Right lobe of liver (tissue), 6 donors: ENCODE data around the gene PDLIM3. TPM values are rescaled to one million over a fixed set of nuclear protein-coding genes. Genes with fewer than 3 reads are reported as not detected.

Experiments used
- ATAC-seq, 4 donors: fragments of 200-7000 bp; cut with Tn5 transposase; one replicate each; pipeline ENCODE4 v1.9.1; 2020; ENCODE audit warnings: mild to moderate bottlenecking in 4 of 4, moderate library complexity in 4 of 4
- DNase-seq, 3 donors: peaks; one replicate each; pipeline ENCODE4 v3.0.0-alpha.2; 2020
- H3K27ac ChIP-seq, 3 donors: fragments of 200-600 bp; one replicate each; pipeline ENCODE4 v1.8.0; 2022
- H3K27me3 ChIP-seq, 2 donors: fragments of 200-600 bp; one replicate each; pipeline ENCODE4 v1.8.0; 2022
- H3K36me3 ChIP-seq, 4 donors: fragments of 200-600 bp; sonication (generic) in 1 of 4; one replicate each; pipeline versions ENCODE4 v1.5.1 to v1.8.0; 2017 to 2022; ENCODE audit warnings: control low read depth in 1 of 4
- H3K4me1 ChIP-seq, 4 donors: fragments of 200-600 bp; sonication (generic) in 1 of 4; one replicate each; pipeline versions ENCODE4 v1.5.1 to v1.8.0; 2017 to 2022; ENCODE audit warnings: control low read depth in 1 of 4
- H3K4me3 ChIP-seq, 3 donors: fragments of 200-600 bp; one replicate each; pipeline ENCODE4 v1.8.0; 2022
- H3K9me3 ChIP-seq, 4 donors: fragments of 200-600 bp; sonication (generic) in 1 of 4; one replicate each; pipeline versions ENCODE4 v1.5.1 to v1.8.0; 2017 to 2022; ENCODE audit warnings: control low read depth in 1 of 4
- POLR2A ChIP-seq: fragments of 450-650 bp; IDR thresholded peaks from one replicate; pipeline ENCODE4 v1.6.1; 2017; ENCODE audit warnings: antibody characterized with exemption, mild to moderate bottlenecking
- WGBS: methylation state at CpG from one replicate; pipeline ENCODE4 v1.1.6; 2018; ENCODE audit warnings: low coverage, low lambda C conversion rate; ENCODE audit not compliant: insufficient coverage; ENCODE audit errors: missing lambda C conversion rate; 5-methylcytosine and 5-hydroxymethylcytosine counted together
- intact Hi-C, 2 donors: fragments of 100-400 bp; cut with DNase I; formaldehyde crosslinking; loops; one replicate each; pipeline versions ENCODE4 v1.11.2 to v1.14.1; 2022
- total RNA-seq, 6 experiments: library from RNA; depleted of rRNA in 2 of 6; stranded (reverse); fragments of >200 nt in 2 of 6; fragmentation: NEBNext Ultra II Directional in 3 of 6; extraction: Animal tissue kit (Norgen Biotek cat#: 25700) in 3 of 6; gene quantifications; one replicate each; pipeline versions ENCODE4 v1.1.0 to v1.2.4, GENCODE V29; 2016 to 2023
- TF ChIP-seq, protein P1 (sequence below), 4 donors: fragments of 200-600 bp in 3 of 4; fragments of 450-650 bp in 1 of 4; IDR thresholded peaks; one replicate each; pipeline versions ENCODE4 v1.5.1 to v1.8.0; 2016 to 2022; ENCODE audit warnings: antibody characterized with exemption in 4 of 4, mild to moderate bottlenecking in 2 of 4
- donor health status: DM: no; HTN: yes; CAD: no.
- donor health status: DM: no; HTN: no; CAD: no.
- donor health status: DM: no; HTN: no; CAD: no.
- donor health status: DM: no; HTN: yes; CAD: no.
- donor health status: DM: no; HTN: yes; CAD: no.

Gene PDLIM3
- total RNA-seq, 6 experiments from 2014 or later = 1.8 to 23.7 (median 6.1) TPM

- no peak overlapping the region for H3K4me3 ChIP-seq
- H3K4me1 ChIP-seq = no peaks in the 10 kb centered on the region
- DNase-seq (no peak), ATAC-seq (no peak)
- no peaks in the 10 kb centered on the region for H3K36me3 ChIP-seq
- H3K27me3 ChIP-seq = no peaks in the 10 kb centered on the region
- H3K9me3 ChIP-seq = no peaks in the 10 kb centered on the region
- H3K27ac ChIP-seq = no peak overlapping the region
- no peak for TF ChIP-seq POLR2A
- TF ChIP-seq, protein P1, sequence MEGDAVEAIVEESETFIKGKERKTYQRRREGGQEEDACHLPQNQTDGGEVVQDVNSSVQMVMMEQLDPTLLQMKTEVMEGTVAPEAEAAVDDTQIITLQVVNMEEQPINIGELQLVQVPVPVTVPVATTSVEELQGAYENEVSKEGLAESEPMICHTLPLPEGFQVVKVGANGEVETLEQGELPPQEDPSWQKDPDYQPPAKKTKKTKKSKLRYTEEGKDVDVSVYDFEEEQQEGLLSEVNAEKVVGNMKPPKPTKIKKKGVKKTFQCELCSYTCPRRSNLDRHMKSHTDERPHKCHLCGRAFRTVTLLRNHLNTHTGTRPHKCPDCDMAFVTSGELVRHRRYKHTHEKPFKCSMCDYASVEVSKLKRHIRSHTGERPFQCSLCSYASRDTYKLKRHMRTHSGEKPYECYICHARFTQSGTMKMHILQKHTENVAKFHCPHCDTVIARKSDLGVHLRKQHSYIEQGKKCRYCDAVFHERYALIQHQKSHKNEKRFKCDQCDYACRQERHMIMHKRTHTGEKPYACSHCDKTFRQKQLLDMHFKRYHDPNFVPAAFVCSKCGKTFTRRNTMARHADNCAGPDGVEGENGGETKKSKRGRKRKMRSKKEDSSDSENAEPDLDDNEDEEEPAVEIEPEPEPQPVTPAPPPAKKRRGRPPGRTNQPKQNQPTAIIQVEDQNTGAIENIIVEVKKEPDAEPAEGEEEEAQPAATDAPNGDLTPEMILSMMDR (IDR thresholded peaks at IDR 0.05) = no peak
- WGBS = 46% methylated on average over 4 of the region's 4 CpGs
- intact Hi-C loops = no loop called here
Measured at GRCh38 chr4:185554365-185555126, 19.2 kb upstream of the PDLIM3 start.

DNA sequence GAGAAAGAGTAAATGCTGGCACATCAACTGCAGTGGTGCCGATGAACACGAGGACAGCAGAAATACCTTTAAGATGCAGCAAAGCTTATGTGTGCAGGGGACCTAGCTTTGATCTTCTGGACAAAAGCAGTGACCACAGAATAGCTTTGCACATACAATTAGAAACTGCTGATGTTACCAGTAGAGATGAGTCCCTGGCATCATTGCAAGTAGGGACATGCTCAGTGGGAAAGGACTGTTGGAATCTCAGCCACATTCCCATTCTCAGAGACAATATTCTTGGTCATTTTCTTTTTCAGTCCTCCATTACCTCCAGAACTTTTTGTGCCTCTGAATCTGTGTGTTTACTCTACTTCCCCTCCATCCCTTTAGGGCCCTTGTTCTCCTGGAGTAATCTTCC is 16.9 kb upstream of the PDLIM3 start:
- H3K27me3 ChIP-seq = no peaks in the 10 kb centered on the region
- no peak for ATAC-seq
- no peak overlapping the region for H3K27ac ChIP-seq
- no peak overlapping the region for H3K4me3 ChIP-seq
- TF ChIP-seq, protein P1 (IDR thresholded peaks at IDR 0.05) = no peak
- TF ChIP-seq POLR2A = no peak
- no peaks in the 10 kb centered on the region for H3K9me3 ChIP-seq
- WGBS = 55% methylated on average over 2 of the region's 2 CpGs
- DNase-seq = no peak
- intact Hi-C loops = no loop called here
- H3K4me1 ChIP-seq = no peaks in the 10 kb centered on the region
- no peaks in the 10 kb centered on the region for H3K36me3 ChIP-seq

DNA sequence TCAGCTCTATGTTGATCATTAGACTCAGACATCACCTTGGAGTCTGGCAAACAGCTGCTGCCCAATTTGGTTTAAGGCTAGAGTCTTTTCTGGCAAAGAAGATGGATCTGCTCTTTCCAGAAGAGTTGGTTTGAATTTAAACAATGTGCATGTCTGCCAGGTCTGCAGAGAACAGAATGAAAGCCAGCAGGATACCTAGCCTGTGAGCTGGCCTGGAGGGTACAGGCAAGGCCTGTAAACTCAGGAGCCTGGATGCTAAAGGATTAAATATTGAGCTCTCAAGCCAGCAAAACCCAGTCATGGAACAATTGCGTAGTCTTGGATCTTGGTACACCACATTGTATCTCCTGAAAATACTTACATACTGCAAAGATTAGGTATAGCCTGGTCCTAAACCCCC is 15.6 kb upstream of the PDLIM3 start:
- H3K27ac ChIP-seq = no peak overlapping the region
- H3K27me3 ChIP-seq = no peaks in the 10 kb centered on the region
- H3K9me3 ChIP-seq = no peaks in the 10 kb centered on the region
- 100% methylated on average over 1 of the region's 1 CpG for WGBS
- ATAC-seq (no peak), DNase-seq (no peak)
- no peaks in the 10 kb centered on the region for H3K36me3 ChIP-seq
- H3K4me1 ChIP-seq = no peaks in the 10 kb centered on the region
- H3K4me3 ChIP-seq = no peak overlapping the region
- TF ChIP-seq, protein P1 (IDR thresholded peaks at IDR 0.05) = no peak
- no peak for TF ChIP-seq POLR2A
- intact Hi-C loops = no loop called here

DNA sequence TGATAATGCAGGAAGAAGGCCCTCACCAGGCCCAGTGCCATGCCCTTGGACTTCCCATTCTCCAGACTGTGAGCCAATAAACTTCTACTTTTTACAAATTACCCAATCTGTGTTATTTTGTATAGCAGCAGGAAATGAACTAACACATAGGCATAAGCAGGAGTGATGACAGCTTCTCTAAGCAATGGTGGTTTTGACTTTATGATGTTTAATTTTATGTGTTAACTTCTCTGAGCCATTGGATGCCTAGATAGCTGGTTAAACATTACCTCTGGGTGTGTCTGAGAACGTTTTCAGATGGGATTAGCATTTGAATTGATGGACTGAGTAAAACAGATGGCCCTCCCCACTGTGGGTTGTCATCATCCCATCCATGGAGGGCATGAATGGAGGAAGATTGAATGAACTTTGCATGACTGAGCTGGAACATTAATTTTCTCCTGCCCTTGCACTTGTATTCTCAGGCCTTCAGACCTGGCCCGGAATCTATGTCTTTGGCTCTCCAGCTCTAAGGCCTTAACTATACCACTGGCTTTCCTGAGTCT is 13.9 kb upstream of the PDLIM3 start:
- DNase-seq (no peak), ATAC-seq (no peak)
- intact Hi-C loops = no loop called here
- no peak for TF ChIP-seq POLR2A
- TF ChIP-seq, protein P1 (IDR thresholded peaks at IDR 0.05) = no peak
- 8% methylated on average over 1 of the region's 2 CpGs for WGBS
- no peak overlapping the region for H3K4me3 ChIP-seq
- no peaks in the 10 kb centered on the region for H3K27me3 ChIP-seq
- no peaks in the 10 kb centered on the region for H3K9me3 ChIP-seq
- no peaks in the 10 kb centered on the region for H3K36me3 ChIP-seq
- H3K27ac ChIP-seq = no peak overlapping the region
- no peaks in the 10 kb centered on the region for H3K4me1 ChIP-seq
